ENCODE data around the gene TMEFF2. TPM values are rescaled to one million over a fixed set of nuclear protein-coding genes. Genes with fewer than 3 reads are reported as not detected.

TMEFF2 gene
- total RNA-seq, 1 donor from 2014 or later = 23.9 TPM

DNA sequence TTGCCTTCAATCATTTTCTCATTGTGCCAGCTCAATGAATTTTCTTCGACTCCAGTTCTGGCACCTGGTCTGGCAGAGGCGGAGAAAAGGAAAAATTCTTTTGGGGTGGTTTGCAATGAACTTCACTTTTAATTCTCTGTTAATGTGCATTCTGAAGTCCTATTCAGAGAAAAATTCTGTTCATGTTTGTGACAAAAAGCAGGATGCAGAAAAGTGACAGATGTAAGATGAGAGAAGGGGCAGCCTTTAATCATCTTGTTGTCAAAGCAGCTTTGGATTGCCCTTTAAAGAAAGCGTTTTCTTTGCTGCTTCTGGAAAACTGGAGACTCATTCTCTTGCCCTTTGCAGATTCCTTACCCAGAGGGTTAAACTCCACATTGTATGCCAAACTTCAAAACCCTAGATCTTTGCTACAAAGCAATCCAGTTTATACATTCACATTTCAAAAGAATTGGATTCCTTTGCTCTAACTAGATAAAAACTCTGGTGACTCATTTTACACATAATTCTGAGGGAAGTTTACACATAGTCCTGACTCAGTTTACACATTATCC is 253.3 kb downstream of the TMEFF2 start:
- Mint-ChIP-seq H3K27ac (ENCODE audit: unreplicated experiment) (peak overlapping the region; percentile 56), H3K4me3 (ENCODE audit: unreplicated experiment) (no peak overlapping the region), H3K9me3 (ENCODE audit: unreplicated experiment) (no peaks in the 10 kb centered on the region), H3K4me1 (ENCODE audit: low read depth, unreplicated experiment) (peaks cover 31% of the 10 kb centered on the region), H3K27me3 (ENCODE audit: unreplicated experiment) (peaks cover 2% of the 10 kb centered on the region), H3K36me3 (ENCODE audit: unreplicated experiment) (no peaks in the 10 kb centered on the region)
- no peak for DNase-seq
- no peak for TF ChIP-seq CTCF (IDR thresholded peaks at IDR 0.05; ENCODE audit: partially characterized antibody, unreplicated experiment)

DNA sequence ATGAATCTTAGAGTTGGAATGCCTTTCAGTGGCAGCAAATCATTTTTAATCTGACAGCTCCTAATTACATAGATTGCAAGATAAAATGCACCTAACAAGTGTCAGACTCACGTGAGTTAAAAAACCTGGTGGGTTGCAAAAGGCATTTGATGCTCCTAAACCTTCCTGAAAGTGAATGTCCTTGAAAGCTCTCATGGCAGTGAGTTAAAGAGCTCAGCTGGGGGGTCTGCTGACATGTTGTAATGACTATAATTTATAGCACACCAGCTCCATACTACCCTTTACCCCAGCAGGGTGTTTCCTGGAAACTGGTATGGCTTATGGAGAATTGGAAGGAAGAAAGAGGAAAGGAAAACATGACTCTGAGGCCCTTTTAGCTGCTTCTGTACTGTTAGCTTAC is 256.0 kb downstream of the TMEFF2 start:
- Mint-ChIP-seq H3K4me3 (ENCODE audit: unreplicated experiment) (no peak overlapping the region), H3K27me3 (ENCODE audit: unreplicated experiment) (peaks cover 5% of the 10 kb centered on the region), H3K27ac (ENCODE audit: unreplicated experiment) (no peak overlapping the region), H3K9me3 (ENCODE audit: unreplicated experiment) (peaks cover 6% of the 10 kb centered on the region), H3K4me1 (ENCODE audit: low read depth, unreplicated experiment) (peaks cover 50% of the 10 kb centered on the region), H3K36me3 (ENCODE audit: unreplicated experiment) (no peaks in the 10 kb centered on the region)
- no peak for DNase-seq
- TF ChIP-seq CTCF (IDR thresholded peaks at IDR 0.05; ENCODE audit: partially characterized antibody, unreplicated experiment) = no peak

DNA sequence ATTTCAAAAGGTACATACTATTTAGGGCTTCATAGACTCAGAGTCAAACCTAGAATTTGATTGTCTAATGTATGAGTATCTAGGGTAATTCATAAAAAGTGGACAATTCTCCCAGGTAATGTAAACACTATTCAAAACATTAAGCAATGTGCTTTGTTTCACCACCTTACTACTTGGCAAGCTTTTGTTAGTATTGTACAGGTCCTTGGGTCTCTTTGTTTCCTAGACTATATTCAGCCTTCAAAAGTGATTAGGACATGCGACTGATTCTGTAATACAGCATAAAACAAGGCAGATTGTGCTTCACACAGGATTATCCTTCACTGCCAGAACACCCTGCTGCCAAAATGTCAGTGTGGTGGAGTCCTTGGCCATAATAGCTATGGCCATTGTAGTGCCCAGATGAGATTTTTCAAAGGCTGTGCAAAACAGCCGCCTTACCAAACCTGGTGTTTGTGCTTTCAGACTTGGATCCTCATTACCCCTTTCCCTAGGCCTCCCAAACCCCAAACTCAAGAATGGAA is 257.8 kb downstream of the TMEFF2 start:
- no peak for TF ChIP-seq CTCF (IDR thresholded peaks at IDR 0.05; ENCODE audit: partially characterized antibody, unreplicated experiment)
- Mint-ChIP-seq H3K4me3 (ENCODE audit: unreplicated experiment) (no peak overlapping the region), H3K4me1 (ENCODE audit: low read depth, unreplicated experiment) (peaks cover 52% of the 10 kb centered on the region), H3K36me3 (ENCODE audit: unreplicated experiment) (no peaks in the 10 kb centered on the region), H3K9me3 (ENCODE audit: unreplicated experiment) (peaks cover 7% of the 10 kb centered on the region), H3K27ac (ENCODE audit: unreplicated experiment) (peak overlapping the region; percentile 67), H3K27me3 (ENCODE audit: unreplicated experiment) (peaks cover 7% of the 10 kb centered on the region)
- no peak for DNase-seq

- Mint-ChIP-seq H3K4me3 (ENCODE audit: unreplicated experiment) (no peak overlapping the region), H3K36me3 (ENCODE audit: unreplicated experiment) (no peaks in the 10 kb centered on the region), H3K9me3 (ENCODE audit: unreplicated experiment) (peaks cover 8% of the 10 kb centered on the region), H3K27me3 (ENCODE audit: unreplicated experiment) (peaks cover 7% of the 10 kb centered on the region), H3K4me1 (ENCODE audit: low read depth, unreplicated experiment) (peaks cover 44% of the 10 kb centered on the region), H3K27ac (ENCODE audit: unreplicated experiment) (peak overlapping the region; percentile 89)
- no peak for TF ChIP-seq CTCF (IDR thresholded peaks at IDR 0.05; ENCODE audit: partially characterized antibody, unreplicated experiment)
- DNase-seq = peak; percentile 51
These were observed 259.5 kb downstream of the TMEFF2 start for GRCh38 chr2:191935247-191935646.

GRCh38 chr2:191933307-191934105 is 261.2 kb downstream of the TMEFF2 start:
- Mint-ChIP-seq H3K36me3 (ENCODE audit: unreplicated experiment) (no peaks in the 10 kb centered on the region), H3K4me3 (ENCODE audit: unreplicated experiment) (peak overlapping the region; percentile 57), H3K4me1 (ENCODE audit: low read depth, unreplicated experiment) (peaks cover 48% of the 10 kb centered on the region), H3K9me3 (ENCODE audit: unreplicated experiment) (peaks cover 9% of the 10 kb centered on the region), H3K27ac (ENCODE audit: unreplicated experiment) (peak overlapping the region; percentile 89), H3K27me3 (ENCODE audit: unreplicated experiment) (peaks cover 7% of the 10 kb centered on the region)
- DNase-seq = peak; percentile 33
- TF ChIP-seq CTCF (IDR thresholded peaks at IDR 0.05; ENCODE audit: partially characterized antibody, unreplicated experiment) = no peak

All from glutamatergic neuron (in vitro differentiated cells).